Liver (tissue), 9 donors: ENCODE results near the gene PLK4. TPM values are rescaled to one million over a fixed set of nuclear protein-coding genes. Genes with fewer than 3 reads are reported as not detected.

Source experiments
- DNase-seq: peaks from one replicate; pipeline ENCODE4 v3.0.0-alpha.2; 2017; ENCODE audit warnings: low spot score
- H3K27ac ChIP-seq, 2 donors: one replicate each; pipeline ENCODE4 v1.7.0; 2013; ENCODE audit warnings: inconsistent platforms in 2 of 2, low read length in 2 of 2, control low read depth in 1 of 2, low read depth in 1 of 2, mild to moderate bottlenecking in 1 of 2
- H3K27me3 ChIP-seq, 4 donors: one replicate each; pipeline versions ENCODE4 v1.6.1 to v1.7.0; 2013; ENCODE audit warnings: low read length in 3 of 4, inconsistent platforms in 1 of 4, mild to moderate bottlenecking in 1 of 4, moderate library complexity in 1 of 4; ENCODE audit not compliant: control insufficient read depth in 4 of 4, insufficient read depth in 4 of 4
- H3K36me3 ChIP-seq, 4 donors: one replicate each; pipeline versions ENCODE4 v1.6.1 to v1.7.0; 2013; ENCODE audit warnings: low read length in 3 of 4, mild to moderate bottlenecking in 3 of 4, low read depth in 1 of 4, moderate library complexity in 1 of 4; ENCODE audit not compliant: control insufficient read depth in 4 of 4, insufficient read depth in 3 of 4
- H3K4me1 ChIP-seq, 4 donors: one replicate each; pipeline versions ENCODE4 v1.6.1 to v1.7.0; 2013; ENCODE audit warnings: low read length in 3 of 4, mild to moderate bottlenecking in 3 of 4, moderate library complexity in 1 of 4; ENCODE audit not compliant: control insufficient read depth in 4 of 4, insufficient read depth in 4 of 4
- H3K4me3 ChIP-seq, 3 donors: one replicate each; pipeline versions ENCODE4 v1.6.1 to v1.7.0; 2013; ENCODE audit warnings: low read length in 3 of 3, control low read depth in 1 of 3, low read depth in 1 of 3, mild to moderate bottlenecking in 1 of 3
- H3K9ac ChIP-seq, 2 donors: one replicate each; pipeline ENCODE4 v1.7.0; 2013; ENCODE audit warnings: low read length in 2 of 2, mild to moderate bottlenecking in 2 of 2, moderate library complexity in 2 of 2, control low read depth in 1 of 2, low read depth in 1 of 2
- H3K9me3 ChIP-seq, 4 donors: one replicate each; pipeline versions ENCODE4 v1.6.1 to v1.7.0; 2013; ENCODE audit warnings: low read length in 3 of 4; ENCODE audit not compliant: control insufficient read depth in 4 of 4
- ATF3 ChIP-seq: IDR thresholded peaks from 2 replicates; pipeline ENCODE4 v1.6.1; 2016; ENCODE audit warnings: antibody characterized with exemption
- EGR1 ChIP-seq, 2 donors: IDR thresholded peaks; 2 replicates each; pipeline ENCODE4 v1.6.1; 2016 to 2018; ENCODE audit warnings: antibody characterized with exemption in 2 of 2, low read depth in 2 of 2
- FOXA1 ChIP-seq: IDR thresholded peaks from 2 replicates; pipeline ENCODE4 v1.6.1; 2016; ENCODE audit warnings: antibody characterized with exemption
- FOXA2 ChIP-seq: IDR thresholded peaks from 2 replicates; pipeline ENCODE4 v1.6.1; 2016; ENCODE audit warnings: antibody characterized with exemption
- GABPA ChIP-seq, 2 donors: IDR thresholded peaks in 1 of 2; conservative IDR thresholded peaks in 1 of 2; 2 replicates each; pipeline ENCODE4 v1.6.1; 2016; ENCODE audit warnings: antibody characterized with exemption in 2 of 2, mild to moderate bottlenecking in 1 of 2, moderate library complexity in 1 of 2
- HNF4A ChIP-seq, 2 donors: conservative IDR thresholded peaks; 2 replicates each; pipeline ENCODE4 v1.6.1; 2016; ENCODE audit warnings: antibody characterized with exemption in 2 of 2, mild to moderate bottlenecking in 2 of 2
- HNF4G ChIP-seq: IDR thresholded peaks from 2 replicates; pipeline ENCODE4 v1.6.1; 2016; ENCODE audit warnings: antibody characterized with exemption
- JUND ChIP-seq, 2 donors: IDR thresholded peaks; 2 replicates each; pipeline ENCODE4 v1.6.1; 2016; ENCODE audit warnings: antibody characterized with exemption in 2 of 2
- NR2F2 ChIP-seq: IDR thresholded peaks from 2 replicates; pipeline ENCODE4 v1.6.1; 2016; ENCODE audit warnings: antibody characterized with exemption
- RAD21 ChIP-seq, 2 donors: IDR thresholded peaks; 2 replicates each; pipeline ENCODE4 v1.6.1; 2016; ENCODE audit warnings: antibody characterized with exemption in 2 of 2, mild to moderate bottlenecking in 2 of 2
- RXRA ChIP-seq, 2 donors: IDR thresholded peaks; 2 replicates each; pipeline ENCODE4 v1.6.1; 2017 to 2018; ENCODE audit warnings: antibody characterized with exemption in 2 of 2, mild to moderate bottlenecking in 1 of 2
- SP1 ChIP-seq: IDR thresholded peaks from 2 replicates; pipeline ENCODE4 v1.6.1; 2018; ENCODE audit warnings: antibody characterized with exemption, mild to moderate bottlenecking
- TAF1 ChIP-seq: conservative IDR thresholded peaks from 2 replicates; pipeline ENCODE4 v1.6.1; 2016; ENCODE audit warnings: antibody characterized with exemption, mild to moderate bottlenecking
- YY1 ChIP-seq: IDR thresholded peaks from 2 replicates; pipeline ENCODE4 v1.6.1; 2016; ENCODE audit warnings: antibody characterized with exemption, mild to moderate bottlenecking
- ZBTB33 ChIP-seq: IDR thresholded peaks from 2 replicates; pipeline ENCODE4 v1.6.1; 2016; ENCODE audit warnings: antibody characterized with exemption
- WGBS: extraction: QIAGEN DNeasy Blood & Tissue Kit; methylation state at CpG from one replicate; pipeline ENCODE4 v1.1.7; 2013; 5-methylcytosine and 5-hydroxymethylcytosine counted together
- polyA plus RNA-seq, 2 donors: library from polyadenylated mRNA; stranded (reverse) in 1 of 2; unstranded in 1 of 2; fragments of 200-250 nt in 1 of 2; fragments of >200 nt in 1 of 2; fragmentation: Nextera tagmentation in 1 of 2; extraction: Ambion mirVana in 1 of 2; gene quantifications; one replicate each; pipeline versions ENCODE4 v1.2.1 to v1.2.3, GENCODE V29; 2013 to 2015
- total RNA-seq, 2 donors: library from RNA; depleted of rRNA; stranded (reverse); fragments of >200 nt; gene quantifications; one replicate each; pipeline ENCODE4 v1.2.3, GENCODE V29; 2014
- TF ChIP-seq, protein P1 (sequence below): IDR thresholded peaks from 2 replicates; pipeline ENCODE4 v1.6.1; 2016; ENCODE audit warnings: antibody characterized with exemption, mild to moderate bottlenecking
- TF ChIP-seq, protein P2 (sequence below): IDR thresholded peaks from 2 replicates; pipeline ENCODE4 v1.6.1; 2016; ENCODE audit warnings: antibody characterized with exemption
- donor health status: healthy.
- donor health status: healthy.
- donor health status: healthy.
- donor health status: healthy.
- donor health status: healthy.

PLK4 gene
- total and polyA plus RNA-seq, 4 donors: 0.42 to 28.9 (median 0.73) TPM

DNA sequence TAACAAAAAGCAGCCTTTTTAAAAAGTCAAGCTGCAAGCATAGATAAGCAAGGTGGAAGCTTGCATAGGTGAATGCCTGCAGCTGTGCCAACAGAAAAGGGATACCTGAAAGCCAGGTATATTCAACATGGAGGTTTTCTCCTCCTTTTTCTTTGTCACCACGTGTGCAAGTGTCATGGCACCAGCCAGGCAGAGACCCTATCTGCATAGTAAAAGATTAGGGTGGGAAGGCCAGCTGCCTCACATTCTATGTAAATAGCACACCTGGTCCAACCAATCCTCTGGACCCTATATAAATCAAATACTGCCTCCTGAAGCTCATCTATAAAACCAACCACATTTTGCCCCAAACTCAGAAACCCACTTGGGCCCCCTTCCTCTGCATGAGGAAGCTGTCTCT lies 28.0 kb upstream of the PLK4 start:
- no peaks in the 10 kb centered on the region for H3K36me3 ChIP-seq
- no peak overlapping the region for H3K27ac ChIP-seq
- H3K9me3 ChIP-seq: peaks cover 0 to 8% (median 1%) of the 10 kb centered on the region in 4 donors
- TF ChIP-seq FOXA1: no peak
- no peak for TF ChIP-seq JUND (IDR thresholded peaks at IDR 0.05)
- TF ChIP-seq TAF1: no peak
- TF ChIP-seq ZBTB33: no peak
- TF ChIP-seq HNF4G: no peak
- no peaks in the 10 kb centered on the region for H3K27me3 ChIP-seq
- DNase-seq: no peak
- WGBS: 35% methylated on average over 1 of the region's 1 CpG
- no peak overlapping the region for H3K9ac ChIP-seq
- H3K4me1 ChIP-seq: no peaks in the 10 kb centered on the region
- H3K4me3 ChIP-seq: no peak overlapping the region

- no peak for TF ChIP-seq ZBTB33
- TF ChIP-seq HNF4G: no peak
- no peak for TF ChIP-seq ATF3
- no peak overlapping the region for H3K4me3 ChIP-seq
- no peak overlapping the region for H3K27ac ChIP-seq
- no peaks in the 10 kb centered on the region for H3K36me3 ChIP-seq
- no peaks in the 10 kb centered on the region for H3K9me3 ChIP-seq
- no peak for DNase-seq
- no peaks in the 10 kb centered on the region for H3K27me3 ChIP-seq
- no peak overlapping the region for H3K9ac ChIP-seq
- no peaks in the 10 kb centered on the region for H3K4me1 ChIP-seq
Measured at GRCh38 chr4:127856196-127856812, 24.4 kb upstream of the PLK4 start.

GRCh38 chr4:127856813-127857447 lies 23.8 kb upstream of the PLK4 start:
- Histone ChIP-seq H3K27me3 (no peaks in the 10 kb centered on the region), H3K9me3 (no peaks in the 10 kb centered on the region), H3K4me3 (no peak overlapping the region), H3K27ac (no peak overlapping the region), H3K36me3 (no peaks in the 10 kb centered on the region), H3K9ac (no peak overlapping the region), H3K4me1 (no peaks in the 10 kb centered on the region)
- WGBS: 87% methylated on average over 4 of the region's 4 CpGs
- no peak for DNase-seq
- no peak for TF ChIP-seq FOXA2
- TF ChIP-seq, protein P1, sequence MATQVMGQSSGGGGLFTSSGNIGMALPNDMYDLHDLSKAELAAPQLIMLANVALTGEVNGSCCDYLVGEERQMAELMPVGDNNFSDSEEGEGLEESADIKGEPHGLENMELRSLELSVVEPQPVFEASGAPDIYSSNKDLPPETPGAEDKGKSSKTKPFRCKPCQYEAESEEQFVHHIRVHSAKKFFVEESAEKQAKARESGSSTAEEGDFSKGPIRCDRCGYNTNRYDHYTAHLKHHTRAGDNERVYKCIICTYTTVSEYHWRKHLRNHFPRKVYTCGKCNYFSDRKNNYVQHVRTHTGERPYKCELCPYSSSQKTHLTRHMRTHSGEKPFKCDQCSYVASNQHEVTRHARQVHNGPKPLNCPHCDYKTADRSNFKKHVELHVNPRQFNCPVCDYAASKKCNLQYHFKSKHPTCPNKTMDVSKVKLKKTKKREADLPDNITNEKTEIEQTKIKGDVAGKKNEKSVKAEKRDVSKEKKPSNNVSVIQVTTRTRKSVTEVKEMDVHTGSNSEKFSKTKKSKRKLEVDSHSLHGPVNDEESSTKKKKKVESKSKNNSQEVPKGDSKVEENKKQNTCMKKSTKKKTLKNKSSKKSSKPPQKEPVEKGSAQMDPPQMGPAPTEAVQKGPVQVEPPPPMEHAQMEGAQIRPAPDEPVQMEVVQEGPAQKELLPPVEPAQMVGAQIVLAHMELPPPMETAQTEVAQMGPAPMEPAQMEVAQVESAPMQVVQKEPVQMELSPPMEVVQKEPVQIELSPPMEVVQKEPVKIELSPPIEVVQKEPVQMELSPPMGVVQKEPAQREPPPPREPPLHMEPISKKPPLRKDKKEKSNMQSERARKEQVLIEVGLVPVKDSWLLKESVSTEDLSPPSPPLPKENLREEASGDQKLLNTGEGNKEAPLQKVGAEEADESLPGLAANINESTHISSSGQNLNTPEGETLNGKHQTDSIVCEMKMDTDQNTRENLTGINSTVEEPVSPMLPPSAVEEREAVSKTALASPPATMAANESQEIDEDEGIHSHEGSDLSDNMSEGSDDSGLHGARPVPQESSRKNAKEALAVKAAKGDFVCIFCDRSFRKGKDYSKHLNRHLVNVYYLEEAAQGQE: no peak
- TF ChIP-seq, protein P2, sequence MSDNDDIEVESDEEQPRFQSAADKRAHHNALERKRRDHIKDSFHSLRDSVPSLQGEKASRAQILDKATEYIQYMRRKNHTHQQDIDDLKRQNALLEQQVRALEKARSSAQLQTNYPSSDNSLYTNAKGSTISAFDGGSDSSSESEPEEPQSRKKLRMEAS: no peak
- no peak for TF ChIP-seq EGR1 (IDR thresholded peaks at IDR 0.05; ENCODE audit: low read depth in 2 of 2)
- TF ChIP-seq RXRA (IDR thresholded peaks at IDR 0.05): no peak
- no peak for TF ChIP-seq NR2F2
- no peak for TF ChIP-seq YY1
- TF ChIP-seq ATF3: no peak
- TF ChIP-seq GABPA (IDR thresholded peaks at IDR 0.05 in 1 of 2, conservative IDR thresholded peaks at IDR 0.05 in 1 of 2): no peak
- no peak for TF ChIP-seq SP1
- no peak for TF ChIP-seq HNF4G
- TF ChIP-seq FOXA1: no peak
- no peak for TF ChIP-seq RAD21 (IDR thresholded peaks at IDR 0.05)
- no peak for TF ChIP-seq TAF1
- TF ChIP-seq HNF4A (conservative IDR thresholded peaks at IDR 0.05): no peak
- no peak for TF ChIP-seq JUND (IDR thresholded peaks at IDR 0.05)
